Neural cell (in vitro differentiated cells): Measurements from ENCODE around the gene SEC14L6.

Experiments
- POLR2AphosphoS5 ChIP-seq: IDR thresholded peaks from 2 replicates; pipeline ENCODE4 v1.6.1; 2012
- SMC3 ChIP-seq: fragments of 450-650 bp; conservative IDR thresholded peaks from 2 replicates; pipeline ENCODE4 v1.6.1; 2014; ENCODE audit warnings: antibody characterized with exemption, mild to moderate bottlenecking, moderate library complexity; ENCODE audit not compliant: poor library complexity
- TF ChIP-seq, protein P1 (sequence below): IDR thresholded peaks from 2 replicates; pipeline ENCODE4 v1.6.1; 2012; ENCODE audit warnings: borderline replicate concordance
- TF ChIP-seq, protein P2 (sequence below): fragments of 450-650 bp; IDR thresholded peaks from 2 replicates; pipeline ENCODE4 v1.5.1; 2014; ENCODE audit warnings: antibody characterized with exemption, mild to moderate bottlenecking, moderate library complexity; ENCODE audit not compliant: poor library complexity, severe bottlenecking

DNA sequence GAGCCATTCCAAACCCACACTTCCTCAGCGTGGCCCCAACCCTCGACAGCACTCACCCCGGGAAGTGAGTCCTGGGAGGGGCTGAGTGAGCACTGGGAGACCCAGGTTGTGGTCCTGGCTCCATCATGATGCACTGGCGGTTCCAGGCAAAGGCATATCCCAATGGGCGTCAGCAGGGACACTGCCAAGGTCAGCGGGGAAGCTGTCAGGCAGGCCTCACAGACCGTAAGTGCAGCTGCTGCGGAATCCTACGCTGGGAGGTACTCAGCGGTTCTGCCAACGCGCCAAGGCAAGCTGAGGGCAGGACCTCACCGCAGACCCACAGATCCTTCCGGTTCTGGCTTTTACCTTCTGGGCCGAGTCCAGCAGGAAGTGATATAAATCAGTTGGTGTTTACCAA, 29.3 kb upstream of the SEC14L6 start:
- TF ChIP-seq, protein P1, sequence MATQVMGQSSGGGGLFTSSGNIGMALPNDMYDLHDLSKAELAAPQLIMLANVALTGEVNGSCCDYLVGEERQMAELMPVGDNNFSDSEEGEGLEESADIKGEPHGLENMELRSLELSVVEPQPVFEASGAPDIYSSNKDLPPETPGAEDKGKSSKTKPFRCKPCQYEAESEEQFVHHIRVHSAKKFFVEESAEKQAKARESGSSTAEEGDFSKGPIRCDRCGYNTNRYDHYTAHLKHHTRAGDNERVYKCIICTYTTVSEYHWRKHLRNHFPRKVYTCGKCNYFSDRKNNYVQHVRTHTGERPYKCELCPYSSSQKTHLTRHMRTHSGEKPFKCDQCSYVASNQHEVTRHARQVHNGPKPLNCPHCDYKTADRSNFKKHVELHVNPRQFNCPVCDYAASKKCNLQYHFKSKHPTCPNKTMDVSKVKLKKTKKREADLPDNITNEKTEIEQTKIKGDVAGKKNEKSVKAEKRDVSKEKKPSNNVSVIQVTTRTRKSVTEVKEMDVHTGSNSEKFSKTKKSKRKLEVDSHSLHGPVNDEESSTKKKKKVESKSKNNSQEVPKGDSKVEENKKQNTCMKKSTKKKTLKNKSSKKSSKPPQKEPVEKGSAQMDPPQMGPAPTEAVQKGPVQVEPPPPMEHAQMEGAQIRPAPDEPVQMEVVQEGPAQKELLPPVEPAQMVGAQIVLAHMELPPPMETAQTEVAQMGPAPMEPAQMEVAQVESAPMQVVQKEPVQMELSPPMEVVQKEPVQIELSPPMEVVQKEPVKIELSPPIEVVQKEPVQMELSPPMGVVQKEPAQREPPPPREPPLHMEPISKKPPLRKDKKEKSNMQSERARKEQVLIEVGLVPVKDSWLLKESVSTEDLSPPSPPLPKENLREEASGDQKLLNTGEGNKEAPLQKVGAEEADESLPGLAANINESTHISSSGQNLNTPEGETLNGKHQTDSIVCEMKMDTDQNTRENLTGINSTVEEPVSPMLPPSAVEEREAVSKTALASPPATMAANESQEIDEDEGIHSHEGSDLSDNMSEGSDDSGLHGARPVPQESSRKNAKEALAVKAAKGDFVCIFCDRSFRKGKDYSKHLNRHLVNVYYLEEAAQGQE, result no peak
- TF ChIP-seq, protein P2, sequence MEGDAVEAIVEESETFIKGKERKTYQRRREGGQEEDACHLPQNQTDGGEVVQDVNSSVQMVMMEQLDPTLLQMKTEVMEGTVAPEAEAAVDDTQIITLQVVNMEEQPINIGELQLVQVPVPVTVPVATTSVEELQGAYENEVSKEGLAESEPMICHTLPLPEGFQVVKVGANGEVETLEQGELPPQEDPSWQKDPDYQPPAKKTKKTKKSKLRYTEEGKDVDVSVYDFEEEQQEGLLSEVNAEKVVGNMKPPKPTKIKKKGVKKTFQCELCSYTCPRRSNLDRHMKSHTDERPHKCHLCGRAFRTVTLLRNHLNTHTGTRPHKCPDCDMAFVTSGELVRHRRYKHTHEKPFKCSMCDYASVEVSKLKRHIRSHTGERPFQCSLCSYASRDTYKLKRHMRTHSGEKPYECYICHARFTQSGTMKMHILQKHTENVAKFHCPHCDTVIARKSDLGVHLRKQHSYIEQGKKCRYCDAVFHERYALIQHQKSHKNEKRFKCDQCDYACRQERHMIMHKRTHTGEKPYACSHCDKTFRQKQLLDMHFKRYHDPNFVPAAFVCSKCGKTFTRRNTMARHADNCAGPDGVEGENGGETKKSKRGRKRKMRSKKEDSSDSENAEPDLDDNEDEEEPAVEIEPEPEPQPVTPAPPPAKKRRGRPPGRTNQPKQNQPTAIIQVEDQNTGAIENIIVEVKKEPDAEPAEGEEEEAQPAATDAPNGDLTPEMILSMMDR, result no peak
- TF ChIP-seq POLR2AphosphoS5, result no peak
- TF ChIP-seq SMC3, result no peak
